Panc1 (cell line): Measurements from ENCODE around the gene SKIC3. TPM values are rescaled to one million over a fixed set of nuclear protein-coding genes. Genes with fewer than 3 reads are reported as not detected.

Source experiments
- ATAC-seq: fragments of 200-7000 bp; cut with Tn5 transposase; 2 replicates; pipeline ENCODE4 v1.9.1; 2020; ENCODE audit warnings: mild to moderate bottlenecking, moderate library complexity
- BruUV-seq: library from RNA; stranded (reverse); fragments of 400-500 nt; replicated peaks from 2 replicates; lab custom pipeline; 2021; lab: Mats Ljungman, UMichigan
- CTCF ChIA-PET: fragments of 300-600 bp; sonication (Branson Sonifier 250); formaldehyde crosslinking; loops from one replicate; lab custom pipeline; 2022; ENCODE audit warnings: antibody characterized with exemption; lab: Charles Lee
- POLR2A ChIA-PET: fragments of 300-600 bp; sonication (Branson Sonifier 250); formaldehyde crosslinking; loops from one replicate; lab custom pipeline; 2022; ENCODE audit warnings: antibody characterized with exemption; lab: Charles Lee
- DNase-seq: peaks from one replicate; pipeline ENCODE4 v3.0.0-alpha.2; 2010; ENCODE audit warnings: low read depth, low spot score
- H3K27ac ChIP-seq: 2 replicates; pipeline ENCODE4 v1.5.1; 2011; ENCODE audit warnings: mild to moderate bottlenecking, low read length, inconsistent platforms
- H3K27me3 ChIP-seq: fragments of 200-500 bp; sonication (Bioruptor generic); 2 replicates; pipeline ENCODE4 v1.6.0; 2014; ENCODE audit warnings: low read length, inconsistent platforms; ENCODE audit not compliant: control insufficient read depth, insufficient read depth
- H3K36me3 ChIP-seq: fragments of 200-500 bp; sonication (Bioruptor generic); 2 replicates; pipeline ENCODE4 v1.5.1; 2014; ENCODE audit warnings: inconsistent platforms, mild to moderate bottlenecking, low read length, moderate library complexity; ENCODE audit not compliant: control insufficient read depth, insufficient read depth
- H3K4me1 ChIP-seq: 2 replicates; pipeline ENCODE4 v1.5.1; 2011; ENCODE audit warnings: inconsistent platforms, mild to moderate bottlenecking, low read length, moderate library complexity; ENCODE audit not compliant: control insufficient read depth, insufficient read depth
- H3K4me3 ChIP-seq, 2 experiments: 2 replicates each; pipeline ENCODE4 v1.5.1; 2011 to 2012; ENCODE audit warnings: low read depth in 2 of 2, low read length in 2 of 2, mild to moderate bottlenecking in 2 of 2, inconsistent platforms in 1 of 2, moderate library complexity in 1 of 2
- H3K9me3 ChIP-seq: fragments of 200-500 bp; sonication (Bioruptor generic); 2 replicates; pipeline ENCODE4 v1.5.1; 2014; ENCODE audit warnings: low read depth, mild to moderate bottlenecking, inconsistent platforms, low read length, moderate library complexity; ENCODE audit not compliant: control insufficient read depth, insufficient read depth
- CTCF ChIP-seq: fragments of 450-650 bp; IDR thresholded peaks from 2 replicates; pipeline ENCODE4 v1.5.1; 2017; ENCODE audit warnings: mild to moderate bottlenecking
- POLR2AphosphoS5 ChIP-seq: IDR thresholded peaks from 2 replicates; pipeline ENCODE4 v1.6.1; 2012; ENCODE audit warnings: mild to moderate bottlenecking, low read depth, low read length, moderate library complexity
- REST ChIP-seq, 2 experiments: IDR thresholded peaks; 2 replicates each; pipeline ENCODE4 v1.6.1; 2011 to 2012; ENCODE audit warnings: low read depth in 2 of 2, control low read depth in 1 of 2, low read length in 1 of 2, mild to moderate bottlenecking in 1 of 2, moderate library complexity in 1 of 2; ENCODE audit not compliant: insufficient read depth in 1 of 2
- SIN3A ChIP-seq: IDR thresholded peaks from 2 replicates; pipeline ENCODE4 v1.6.1; 2012; ENCODE audit warnings: low read depth, mild to moderate bottlenecking, low read length, moderate library complexity, borderline replicate concordance; ENCODE audit not compliant: insufficient read depth
- TCF7L2 ChIP-seq: IDR thresholded peaks from 2 replicates; pipeline ENCODE4 v1.6.1; 2011; ENCODE audit warnings: mild to moderate bottlenecking, low read depth, low read length, inconsistent platforms
- in situ Hi-C: cut with HindIII; loops from 2 replicates; pipeline ENCODE4 v1.10.0; 2016; ENCODE audit warnings: low sequenced_read_pairs, low pct_unique_long_range_greater_than_20kb
- intact Hi-C: fragments of 100-400 bp; cut with micrococcal nuclease; formaldehyde crosslinking; loops from one replicate; pipeline ENCODE4 v1.10.0; 2022; ENCODE audit not compliant: unreplicated experiment
- total RNA-seq: library from RNA; stranded (reverse); gene quantifications from one replicate; pipeline ENCODE4 v1.2.1, GENCODE V29; 2021; ENCODE audit not compliant: unreplicated experiment

SKIC3 gene
- total RNA-seq, 1 experiment from 2014 or later: 69.1 TPM

GRCh38 chr5:95528565-95528964, 26.2 kb downstream of the SKIC3 start:
- Histone ChIP-seq H3K36me3 (peaks cover 30% of the 10 kb centered on the region), H3K4me1 (no peaks in the 10 kb centered on the region), H3K9me3 (no peaks in the 10 kb centered on the region), H3K27ac (no peak overlapping the region), H3K27me3 (no peaks in the 10 kb centered on the region), H3K4me3 (no peak overlapping the region)
- POLR2A ChIA-PET: no interaction called here
- DNase-seq (no peak), ATAC-seq (no peak)
- in situ Hi-C loops: no loop called here
- intact Hi-C loops: no loop called here
- TF ChIP-seq TCF7L2 (no peak), REST (IDR thresholded peaks at IDR 0.05; ENCODE audit: insufficient read depth in 1 of 2, low read depth in 2 of 2, low read length in 1 of 2) (no peak), POLR2AphosphoS5 (no peak), CTCF (no peak), SIN3A (no peak)
- BruUV-seq: no TSS peak
- CTCF ChIA-PET: no interaction called here

GRCh38 chr5:95526871-95527270, 27.9 kb downstream of the SKIC3 start:
- no peak overlapping the region for H3K27ac ChIP-seq
- H3K9me3 ChIP-seq: no peaks in the 10 kb centered on the region
- no peaks in the 10 kb centered on the region for H3K27me3 ChIP-seq
- no TSS peak for BruUV-seq
- no peak overlapping the region for H3K4me3 ChIP-seq
- in situ Hi-C loops: no loop called here
- intact Hi-C loops: no loop called here
- peaks cover 33% of the 10 kb centered on the region for H3K36me3 ChIP-seq
- no peaks in the 10 kb centered on the region for H3K4me1 ChIP-seq
- ChIA-PET POLR2A (no interaction called here), CTCF (no interaction called here)
- ATAC-seq: no peak
- DNase-seq: no peak
- TF ChIP-seq CTCF: no peak
- TF ChIP-seq POLR2AphosphoS5: no peak
- no peak for TF ChIP-seq REST (IDR thresholded peaks at IDR 0.05; ENCODE audit: insufficient read depth in 1 of 2, low read depth in 2 of 2, low read length in 1 of 2)
- no peak for TF ChIP-seq SIN3A
- no peak for TF ChIP-seq TCF7L2
